ENCODE data around the gene YPEL5. TPM values are rescaled to one million over a fixed set of nuclear protein-coding genes. Genes with fewer than 3 reads are reported as not detected.
A peak's percentile ranks its signal among the peaks of the same experiment; 100 is the strongest.

Gene YPEL5
- total RNA-seq, 1 experiment from 2014 or later, result 225 TPM

DNA sequence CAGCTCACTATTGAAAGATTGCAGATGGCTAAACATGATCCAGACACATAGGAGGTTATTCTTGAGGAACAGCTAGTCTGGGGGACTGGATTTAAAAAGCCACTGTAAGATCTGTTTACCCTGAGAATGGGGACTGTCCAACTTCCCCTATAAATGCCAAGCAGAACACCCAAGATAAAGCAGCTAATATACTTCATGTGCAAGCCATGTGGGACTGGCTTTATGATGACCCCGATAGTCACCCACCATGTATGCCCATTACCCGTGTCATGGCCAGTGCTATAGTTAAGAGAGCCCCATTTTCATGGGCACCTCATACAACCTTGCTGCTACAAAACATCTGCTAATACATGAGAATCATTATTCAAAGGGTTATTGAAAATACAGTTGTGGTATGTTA lies 16.0 kb downstream of the YPEL5 start:
- CTCF ChIA-PET, result no interaction called here
- intact Hi-C loops (cut with micrococcal nuclease; ENCODE audit: unreplicated experiment), result no loop called here

GRCh38 chr2:30164131-30164925 lies 17.5 kb downstream of the YPEL5 start:
- Histone ChIP-seq H3K9me3 (ENCODE audit: low read depth, low read length, poor library complexity, severe bottlenecking) (no peaks in the 10 kb centered on the region), H3K4me1 (ENCODE audit: insufficient read depth, low read length, poor library complexity, severe bottlenecking) (peaks cover 33% of the 10 kb centered on the region), H3K4me3 (ENCODE audit: low read depth, low read length, poor library complexity, severe bottlenecking) (no peak overlapping the region), H3K36me3 (ENCODE audit: insufficient read depth, low read length, poor library complexity, severe bottlenecking) (peaks cover 15% of the 10 kb centered on the region), H3K27me3 (replicated peaks; ENCODE audit: insufficient read depth, low read depth, low read length, poor library complexity) (no peaks in the 10 kb centered on the region), H3K27ac (ENCODE audit: low read depth, low read length, poor library complexity, severe bottlenecking) (peak overlapping the region; percentile 13)
- DNase-seq (ENCODE audit: low spot score), result no peak
- TF ChIP-seq, protein P1, sequence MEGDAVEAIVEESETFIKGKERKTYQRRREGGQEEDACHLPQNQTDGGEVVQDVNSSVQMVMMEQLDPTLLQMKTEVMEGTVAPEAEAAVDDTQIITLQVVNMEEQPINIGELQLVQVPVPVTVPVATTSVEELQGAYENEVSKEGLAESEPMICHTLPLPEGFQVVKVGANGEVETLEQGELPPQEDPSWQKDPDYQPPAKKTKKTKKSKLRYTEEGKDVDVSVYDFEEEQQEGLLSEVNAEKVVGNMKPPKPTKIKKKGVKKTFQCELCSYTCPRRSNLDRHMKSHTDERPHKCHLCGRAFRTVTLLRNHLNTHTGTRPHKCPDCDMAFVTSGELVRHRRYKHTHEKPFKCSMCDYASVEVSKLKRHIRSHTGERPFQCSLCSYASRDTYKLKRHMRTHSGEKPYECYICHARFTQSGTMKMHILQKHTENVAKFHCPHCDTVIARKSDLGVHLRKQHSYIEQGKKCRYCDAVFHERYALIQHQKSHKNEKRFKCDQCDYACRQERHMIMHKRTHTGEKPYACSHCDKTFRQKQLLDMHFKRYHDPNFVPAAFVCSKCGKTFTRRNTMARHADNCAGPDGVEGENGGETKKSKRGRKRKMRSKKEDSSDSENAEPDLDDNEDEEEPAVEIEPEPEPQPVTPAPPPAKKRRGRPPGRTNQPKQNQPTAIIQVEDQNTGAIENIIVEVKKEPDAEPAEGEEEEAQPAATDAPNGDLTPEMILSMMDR (conservative IDR thresholded peaks at IDR 0.05; ENCODE audit: low read depth, low read length), result no peak
- TF ChIP-seq EZH2 (IDR thresholded peaks at IDR 0.05; ENCODE audit: borderline replicate concordance, low read depth, low read length, poor library complexity, severe bottlenecking), result no peak
- ChIA-PET CTCF (interaction anchor here (0.6 to 2.1 kb wide), 17 partner anchors 9 to 1006 kb away, joined by 3 to 107 read pairs (median 5); partner anchors contain the start of gene YPEL5), POLR2A (ENCODE audit: low non-redundant PET) (interaction anchor here (0.6 kb wide), 1 partner anchor 543 kb away, joined by 3 read pairs; no protein-coding TSS in a partner anchor)
- no TSS peak for BruUV-seq (replicated peaks)
- intact Hi-C loops (cut with micrococcal nuclease; ENCODE audit: unreplicated experiment), result loop anchor here (2.0 kb wide), 1 partner anchor 44 kb away; no protein-coding TSS in a partner anchor

More for the DNA sequence above, 16.0 kb downstream of the YPEL5 start:
- H3K9me3 ChIP-seq (ENCODE audit: low read depth, low read length, poor library complexity, severe bottlenecking), result no peaks in the 10 kb centered on the region
- no TSS peak for BruUV-seq (replicated peaks)
- peaks cover 30% of the 10 kb centered on the region for H3K36me3 ChIP-seq (ENCODE audit: insufficient read depth, low read length, poor library complexity, severe bottlenecking)
- H3K4me3 ChIP-seq (ENCODE audit: low read depth, low read length, poor library complexity, severe bottlenecking), result no peak overlapping the region
- no peaks in the 10 kb centered on the region for H3K27me3 ChIP-seq (replicated peaks; ENCODE audit: insufficient read depth, low read depth, low read length, poor library complexity)
- no peak overlapping the region for H3K27ac ChIP-seq (ENCODE audit: low read depth, low read length, poor library complexity, severe bottlenecking)
- POLR2A ChIA-PET (ENCODE audit: low non-redundant PET), result no interaction called here
- no peak for DNase-seq (ENCODE audit: low spot score)
- H3K4me1 ChIP-seq (ENCODE audit: insufficient read depth, low read length, poor library complexity, severe bottlenecking), result peaks cover 40% of the 10 kb centered on the region
- TF ChIP-seq, protein P1 (conservative IDR thresholded peaks at IDR 0.05; ENCODE audit: low read depth, low read length), result no peak
- TF ChIP-seq EZH2 (IDR thresholded peaks at IDR 0.05; ENCODE audit: borderline replicate concordance, low read depth, low read length, poor library complexity, severe bottlenecking), result no peak

DNA sequence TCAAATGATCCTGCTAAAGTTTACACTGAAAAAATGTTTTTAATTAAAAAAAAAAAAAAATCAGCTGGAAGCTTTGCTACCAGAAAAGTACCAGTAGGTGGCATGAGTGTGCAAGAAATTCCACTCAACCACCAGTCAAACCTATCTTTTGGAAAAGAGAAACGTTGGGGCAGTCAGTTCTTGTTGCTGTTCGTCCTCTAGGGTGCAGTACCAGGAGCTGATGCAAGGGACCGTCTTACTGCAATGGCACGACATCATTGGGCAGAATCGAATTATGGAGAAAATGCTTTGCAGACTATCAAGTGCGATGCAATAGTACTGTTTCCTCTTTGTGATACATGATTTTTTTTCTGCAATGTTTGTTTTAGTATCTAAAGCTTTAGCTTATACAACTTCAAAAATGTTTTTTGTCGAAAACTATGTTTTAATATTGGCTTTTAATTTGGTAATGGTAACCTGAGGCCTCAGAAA lies 18.3 kb downstream of the YPEL5 start:
- POLR2A ChIA-PET (ENCODE audit: low non-redundant PET), result interaction anchor here (0.6 kb wide), 1 partner anchor 47 kb away, joined by 3 read pairs; no protein-coding TSS in a partner anchor
- intact Hi-C loops (cut with micrococcal nuclease; ENCODE audit: unreplicated experiment), result loop anchor here (1.0 to 5.0 kb wide), 4 partner anchors 44 to 1167 kb away; no protein-coding TSS in a partner anchor

More for the DNA sequence above, 18.3 kb downstream of the YPEL5 start:
- H3K36me3 ChIP-seq (ENCODE audit: insufficient read depth, low read length, poor library complexity, severe bottlenecking), result peaks cover 7% of the 10 kb centered on the region
- no peaks in the 10 kb centered on the region for H3K27me3 ChIP-seq (replicated peaks; ENCODE audit: insufficient read depth, low read depth, low read length, poor library complexity)
- no TSS peak for BruUV-seq (replicated peaks)
- H3K4me3 ChIP-seq (ENCODE audit: low read depth, low read length, poor library complexity, severe bottlenecking), result no peak overlapping the region
- CTCF ChIA-PET, result interaction anchor here (0.6 to 2.1 kb wide), 29 partner anchors 9 to 1005 kb away, joined by 3 to 107 read pairs (median 4); partner anchors contain the start of genes GALNT14 and YPEL5
- H3K27ac ChIP-seq (ENCODE audit: low read depth, low read length, poor library complexity, severe bottlenecking), result peak overlapping the region; percentile 13
- H3K9me3 ChIP-seq (ENCODE audit: low read depth, low read length, poor library complexity, severe bottlenecking), result no peaks in the 10 kb centered on the region
- TF ChIP-seq EZH2 (IDR thresholded peaks at IDR 0.05; ENCODE audit: borderline replicate concordance, low read depth, low read length, poor library complexity, severe bottlenecking), result no peak
- TF ChIP-seq, protein P1 (conservative IDR thresholded peaks at IDR 0.05; ENCODE audit: low read depth, low read length), result peak; percentile 97
- peak; percentile 96 for DNase-seq (ENCODE audit: low spot score)
- H3K4me1 ChIP-seq (ENCODE audit: insufficient read depth, low read length, poor library complexity, severe bottlenecking), result peaks cover 25% of the 10 kb centered on the region

All from A673 (cell line).